Lower leg skin (tissue), 4 donors: Measurements from ENCODE around the gene FTO. TPM values are rescaled to one million over a fixed set of nuclear protein-coding genes. Genes with fewer than 3 reads are reported as not detected.

ENCODE experiments used
- DNase-seq, 2 donors: peaks; one replicate each; pipeline ENCODE4 v3.0.0-alpha.2; 2019; ENCODE audit warnings: low spot score in 2 of 2
- H3K4me3 ChIP-seq: fragments of 200-600 bp; sonication (generic); 2 replicates; pipeline ENCODE4 v1.5.1; 2017; ENCODE audit warnings: mild to moderate bottlenecking, low read depth; ENCODE audit not compliant: poor library complexity, severe bottlenecking
- CTCF ChIP-seq, 3 donors: fragments of 450-650 bp; IDR thresholded peaks; one replicate each; pipeline ENCODE4 v1.5.1; 2016; ENCODE audit warnings: antibody characterized with exemption in 3 of 3, mild to moderate bottlenecking in 3 of 3, moderate library complexity in 2 of 3
- POLR2A ChIP-seq, 2 donors: fragments of 450-650 bp; IDR thresholded peaks; one replicate each; pipeline ENCODE4 v1.6.1; 2016 to 2017; ENCODE audit warnings: antibody characterized with exemption in 2 of 2, mild to moderate bottlenecking in 1 of 2, moderate library complexity in 1 of 2
- WGBS, 2 donors: methylation state at CpG; one replicate each; pipeline ENCODE4 v1.1.5; 2018; 5-methylcytosine and 5-hydroxymethylcytosine counted together
- intact Hi-C: fragments of 100-400 bp; cut with DNase I; formaldehyde crosslinking; loops from one replicate; pipeline ENCODE4 v1.15.0; 2023; ENCODE audit warnings: low total_unique reads
- total RNA-seq, 4 donors: library from RNA; depleted of rRNA; stranded (reverse); fragments of >200 nt; gene quantifications; one replicate each; pipeline ENCODE4 v1.1.0, GENCODE V29; 2016

FTO gene
- total RNA-seq, 4 donors from 2014 or later = 61.2 to 88.2 (median 64.1) TPM

GRCh38 chr16:53668869-53669268 is 35.1 kb upstream of the FTO start:
- no peak overlapping the region for H3K4me3 ChIP-seq
- intact Hi-C loops = no loop called here
- 67 to 72% methylated on average over 2 of the region's 2 CpGs for WGBS, 2 donors
- DNase-seq = no peak
- TF ChIP-seq POLR2A (IDR thresholded peaks at IDR 0.05) (no peak), CTCF (IDR thresholded peaks at IDR 0.05) (no peak)

- TF ChIP-seq CTCF (IDR thresholded peaks at IDR 0.05) = no peak
- TF ChIP-seq POLR2A (IDR thresholded peaks at IDR 0.05) = no peak
- intact Hi-C loops = no loop called here
- DNase-seq = no peak
- H3K4me3 ChIP-seq = no peak overlapping the region
These were observed 31.5 kb upstream of the FTO start for GRCh38 chr16:53672461-53672860.

GRCh38 chr16:53673189-53673588 is 30.8 kb upstream of the FTO start:
- WGBS, 2 donors = 83 to 87% methylated on average over 4 of the region's 4 CpGs
- DNase-seq = no peak
- intact Hi-C loops = no loop called here
- no peak overlapping the region for H3K4me3 ChIP-seq
- TF ChIP-seq CTCF (IDR thresholded peaks at IDR 0.05) (no peak), POLR2A (IDR thresholded peaks at IDR 0.05) (no peak)

GRCh38 chr16:53678155-53678554 is 25.8 kb upstream of the FTO start:
- WGBS, 2 donors = 50 to 81% methylated on average over 1 of the region's 1 CpG

GRCh38 chr16:53678756-53679343 is 25.1 kb upstream of the FTO start:
- TF ChIP-seq POLR2A (IDR thresholded peaks at IDR 0.05) (no peak), CTCF (IDR thresholded peaks at IDR 0.05) (no peak)
- no peak for DNase-seq
- no peak overlapping the region for H3K4me3 ChIP-seq
- intact Hi-C loops = no loop called here

More at GRCh38 chr16:53678155-53678554, 25.8 kb upstream of the FTO start:
- TF ChIP-seq CTCF (IDR thresholded peaks at IDR 0.05) (no peak), POLR2A (IDR thresholded peaks at IDR 0.05) (no peak)
- intact Hi-C loops = no loop called here
- H3K4me3 ChIP-seq = no peak overlapping the region
- DNase-seq = no peak

DNA sequence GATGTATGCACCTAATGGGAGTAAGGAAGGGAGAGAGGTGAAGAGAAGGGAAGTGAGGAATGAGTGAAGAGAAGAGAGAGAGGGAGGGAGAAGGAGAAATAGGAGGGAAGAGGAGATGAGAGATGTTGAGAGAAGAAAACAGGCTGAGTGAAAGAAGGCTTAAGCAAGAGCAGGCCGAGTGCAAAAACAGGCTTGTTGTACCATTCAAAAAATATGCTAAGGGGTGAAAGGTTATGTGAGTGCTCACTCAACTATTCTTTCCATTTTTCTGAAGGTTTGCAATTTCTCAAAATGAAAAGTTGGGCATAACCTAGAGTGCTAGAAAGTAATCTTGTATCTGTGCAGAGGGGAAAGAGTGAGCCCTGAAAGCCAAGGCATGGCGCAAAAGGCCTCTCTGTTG is 23.2 kb upstream of the FTO start:
- TF ChIP-seq POLR2A (IDR thresholded peaks at IDR 0.05) = no peak
- TF ChIP-seq CTCF (IDR thresholded peaks at IDR 0.05) = no peak
- WGBS, 2 donors = 95 to 96% methylated on average over 2 of the region's 2 CpGs

More for the DNA sequence above, 23.2 kb upstream of the FTO start:
- intact Hi-C loops = no loop called here
- H3K4me3 ChIP-seq = no peak overlapping the region
- no peak for DNase-seq
